Keratinocyte (primary cell): ENCODE results near the gene APLF.
"Not testable (repeated sequence)": the region's sequence is repeated elsewhere in the genome, so short reads cannot be mapped to it uniquely, and the experiment has no call there.

Experiments used
- CTCF ChIP-seq, 3 experiments: IDR thresholded peaks in 1 of 3; conservative IDR thresholded peaks in 1 of 3; optimal IDR thresholded peaks in 1 of 3; 2 replicates in 2 of 3; 3 replicates in 1 of 3; pipeline versions ENCODE3 to v1.5.1; 2011; ENCODE audit warnings: low read length in 3 of 3, mild to moderate bottlenecking in 3 of 3, moderate library complexity in 2 of 3, control low read depth in 1 of 3, inconsistent platforms in 1 of 3; ENCODE audit not compliant: insufficient read depth in 2 of 3; ENCODE audit errors: extremely low read depth in 1 of 3
- EZH2 ChIP-seq: IDR thresholded peaks from one replicate; pipeline ENCODE4 v1.6.1; 2012; ENCODE audit warnings: inconsistent platforms, mild to moderate bottlenecking, low read length, moderate library complexity

- TF ChIP-seq CTCF (optimal IDR thresholded peaks at IDR 0.05 in 1 of 3, IDR thresholded peaks at IDR 0.05 in 1 of 3, conservative IDR thresholded peaks at IDR 0.05 in 1 of 3; ENCODE audit: extremely low read depth in 1 of 3, insufficient read depth in 2 of 3, low read length in 3 of 3); EZH2: not testable (repeated sequence)
Observed at GRCh38 chr2:68570434-68570833, 103.0 kb downstream of the APLF start.
